Measurements from ENCODE around the gene DHTKD1. TPM values are rescaled to one million over a fixed set of nuclear protein-coding genes. Genes with fewer than 3 reads are reported as not detected.

Gene DHTKD1
- total and polyA plus RNA-seq, 10 of the 15 experiments (the other 5 are each of a cell fraction or from before 2014, with no cell fraction given): 11.3 to 35.0 (median 26.9) TPM

DNA sequence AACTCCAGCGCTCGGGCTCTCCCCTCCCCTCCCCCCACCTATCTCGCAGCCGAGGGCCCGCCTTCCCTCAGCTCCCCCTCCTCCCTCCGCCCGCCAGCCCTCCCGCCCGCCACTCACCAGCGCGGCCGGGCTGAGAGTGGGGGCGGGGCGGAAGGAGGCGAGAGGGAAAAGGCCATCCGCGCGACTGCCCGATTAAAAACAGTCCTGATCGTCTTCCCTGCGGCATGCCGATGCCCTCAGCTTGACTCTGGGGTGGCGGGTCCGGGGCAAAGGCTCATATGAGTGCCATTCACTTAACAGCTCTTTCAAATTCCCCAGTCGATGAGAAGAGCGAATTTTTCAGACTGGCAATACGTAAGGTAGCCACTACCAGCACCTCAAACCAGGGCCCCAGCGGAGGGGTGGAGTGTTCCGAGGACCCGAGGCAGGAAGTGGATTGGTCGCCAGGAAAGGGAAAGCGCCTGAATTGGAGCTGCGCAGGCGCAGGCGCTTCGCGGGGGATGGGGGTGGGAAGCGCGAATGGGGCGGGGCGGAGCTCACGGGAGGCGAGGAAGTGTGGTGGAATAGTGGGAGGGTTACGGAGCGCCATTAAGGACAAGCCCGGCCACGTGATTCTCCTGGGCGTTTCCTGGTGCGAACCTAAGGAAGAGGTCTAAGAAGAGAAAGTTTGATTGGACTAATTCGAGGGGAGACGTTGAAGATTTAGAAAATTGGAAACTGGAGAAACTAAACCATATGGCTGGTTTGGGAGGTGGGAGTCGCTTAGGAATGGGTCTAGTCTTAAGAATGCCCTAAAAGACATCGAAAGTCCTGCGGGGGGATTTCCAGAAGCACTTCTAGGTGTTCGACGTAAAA is 25.7 kb upstream of the DHTKD1 start, which contains the start of gene UPF2 (continued):
- TF ChIP-seq CUX1 (IDR thresholded peaks at IDR 0.05; ENCODE audit: insufficient replicate concordance, low read depth, low read length) (no peak), SREBF1 (IDR thresholded peaks at IDR 0.05; ENCODE audit: low read length) (peak; percentile 41; the same call in 1 of the 2 replicates), TBL1XR1 (IDR thresholded peaks at IDR 0.05; ENCODE audit: low read depth, low read length) (0 out of 2 replicates have a peak, but pooled peaks have one; percentile 24), POLR2AphosphoS5 (IDR thresholded peaks at IDR 0.05; ENCODE audit: low read length) (peak; percentile 70; the same call in 1 of the 2 replicates), PAX5 (IDR thresholded peaks at IDR 0.05; ENCODE audit: borderline replicate concordance, low read depth, low read length) (no peak), E4F1 (IDR thresholded peaks at IDR 0.05; ENCODE audit: borderline replicate concordance, partially characterized antibody) (peak; percentile 80), ZNF622 (IDR thresholded peaks at IDR 0.05) (no peak), RB1 (IDR thresholded peaks at IDR 0.05; ENCODE audit: borderline replicate concordance) (peak; percentile 71; the same call in 1 of the 2 replicates), BCLAF1 (IDR thresholded peaks at IDR 0.05) (no peak), CHD1 (IDR thresholded peaks at IDR 0.05; ENCODE audit: low read depth, low read length) (no peak), ASH2L (IDR thresholded peaks at IDR 0.05; ENCODE audit: borderline replicate concordance, low read depth) (no peak), EED (IDR thresholded peaks at IDR 0.05; ENCODE audit: low read depth) (peak; percentile 67), IKZF1 (conservative IDR thresholded peaks at IDR 0.05) (peak; percentile 73), KAT2A (conservative IDR thresholded peaks at IDR 0.05; ENCODE audit: control insufficient read depth, low read depth, low read length) (no peak)
- TF ChIP-seq, protein P1, sequence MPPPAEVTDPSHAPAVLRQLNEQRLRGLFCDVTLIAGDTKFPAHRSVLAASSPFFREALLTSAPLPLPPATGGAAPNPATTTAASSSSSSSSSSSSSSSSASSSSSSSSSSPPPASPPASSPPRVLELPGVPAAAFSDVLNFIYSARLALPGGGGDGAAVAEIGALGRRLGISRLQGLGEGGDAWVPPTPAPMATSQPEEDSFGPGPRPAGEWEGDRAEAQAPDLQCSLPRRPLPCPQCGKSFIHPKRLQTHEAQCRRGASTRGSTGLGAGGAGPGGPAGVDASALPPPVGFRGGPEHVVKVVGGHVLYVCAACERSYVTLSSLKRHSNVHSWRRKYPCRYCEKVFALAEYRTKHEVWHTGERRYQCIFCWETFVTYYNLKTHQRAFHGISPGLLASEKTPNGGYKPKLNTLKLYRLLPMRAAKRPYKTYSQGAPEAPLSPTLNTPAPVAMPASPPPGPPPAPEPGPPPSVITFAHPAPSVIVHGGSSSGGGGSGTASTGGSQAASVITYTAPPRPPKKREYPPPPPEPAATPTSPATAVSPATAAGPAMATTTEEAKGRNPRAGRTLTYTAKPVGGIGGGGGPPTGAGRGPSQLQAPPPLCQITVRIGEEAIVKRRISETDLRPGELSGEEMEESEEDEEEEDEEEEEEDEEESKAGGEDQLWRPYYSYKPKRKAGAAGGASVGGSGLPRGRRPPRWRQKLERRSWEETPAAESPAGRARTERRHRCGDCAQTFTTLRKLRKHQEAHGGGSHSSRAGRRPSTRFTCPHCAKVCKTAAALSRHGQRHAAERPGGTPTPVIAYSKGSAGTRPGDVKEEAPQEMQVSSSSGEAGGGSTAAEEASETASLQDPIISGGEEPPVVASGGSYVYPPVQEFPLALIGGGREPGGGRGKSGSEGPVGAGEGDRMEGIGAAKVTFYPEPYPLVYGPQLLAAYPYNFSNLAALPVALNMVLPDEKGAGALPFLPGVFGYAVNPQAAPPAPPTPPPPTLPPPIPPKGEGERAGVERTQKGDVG (CRISPR knock-in tag; IDR thresholded peaks at IDR 0.05): no peak
